AG08395 (cell line): Measurements from ENCODE around the gene PRKG2.

ENCODE experiments used
- DNase-seq: peaks from one replicate; pipeline ENCODE4 v3.0.0; 2012; ENCODE audit warnings: mixed read lengths, low spot score

PRKG2 gene

GRCh38 chr4:81215931-81216330 is 909 bp upstream of the PRKG2 start:
- no peak for DNase-seq

GRCh38 chr4:81214144-81214880 is 710 bp downstream of the PRKG2 start:
- DNase-seq, result peak; percentile 37

GRCh38 chr4:81213671-81214070 is 1.4 kb downstream of the PRKG2 start:
- no peak for DNase-seq

- DNase-seq, result no peak
These were observed 3.1 kb downstream of the PRKG2 start for GRCh38 chr4:81211956-81212355.

GRCh38 chr4:81207828-81208227 is 7.2 kb downstream of the PRKG2 start:
- DNase-seq, result peak; percentile 85

- DNase-seq, result no peak
These were observed 9.7 kb downstream of the PRKG2 start for GRCh38 chr4:81205302-81205701.

GRCh38 chr4:81204571-81204970 is 10.5 kb downstream of the PRKG2 start:
- no peak for DNase-seq

- DNase-seq, result no peak
These were observed 15.2 kb downstream of the PRKG2 start for GRCh38 chr4:81199831-81200230.

GRCh38 chr4:81198609-81199008 is 16.4 kb downstream of the PRKG2 start:
- DNase-seq, result no peak

GRCh38 chr4:81197864-81198524 is 17.0 kb downstream of the PRKG2 start:
- no peak for DNase-seq

GRCh38 chr4:81196126-81196650 is 18.8 kb downstream of the PRKG2 start:
- DNase-seq, result no peak

GRCh38 chr4:81195475-81195874 is 19.5 kb downstream of the PRKG2 start:
- no peak for DNase-seq

GRCh38 chr4:81194286-81194685 is 20.7 kb downstream of the PRKG2 start:
- no peak for DNase-seq

GRCh38 chr4:81180916-81181315 is 34.1 kb downstream of the PRKG2 start:
- no peak for DNase-seq

- no peak for DNase-seq
These were observed 35.7 kb downstream of the PRKG2 start for GRCh38 chr4:81179326-81179725.

GRCh38 chr4:81173213-81173612 is 41.8 kb downstream of the PRKG2 start:
- DNase-seq, result no peak

GRCh38 chr4:81166458-81167160 is 48.4 kb downstream of the PRKG2 start:
- peak; percentile 3 for DNase-seq

GRCh38 chr4:81165861-81166430 is 49.1 kb downstream of the PRKG2 start:
- DNase-seq, result peak; percentile 10

GRCh38 chr4:81164623-81165416 is 50.2 kb downstream of the PRKG2 start:
- peak; percentile 27 for DNase-seq

- DNase-seq, result no peak
These were observed 50.9 kb downstream of the PRKG2 start for GRCh38 chr4:81164126-81164525.

- DNase-seq, result no peak
These were observed 52.1 kb downstream of the PRKG2 start for GRCh38 chr4:81162752-81163458.
